Esophagus squamous epithelium (tissue), 5 donors: Measurements from ENCODE around the gene KANSL1. TPM values are rescaled to one million over a fixed set of nuclear protein-coding genes. Genes with fewer than 3 reads are reported as not detected.

Experiments
- DNase-seq: peaks from one replicate; lab custom pipeline; 2025; lab: John Stamatoyannopoulos, UW
- H3K27ac ChIP-seq, 4 donors: fragments of 200-600 bp; sonication (generic); one replicate each; pipeline ENCODE4 v1.5.1; 2016 to 2019; ENCODE audit warnings: mild to moderate bottlenecking in 1 of 4
- H3K27me3 ChIP-seq, 4 donors: fragments of 200-600 bp; sonication (generic); 1 replicate in 3 of 4; 2 replicates in 1 of 4; pipeline versions ENCODE4 v1.5.1 to v1.6.0; 2017 to 2021; ENCODE audit warnings: antibody characterized with exemption in 1 of 4
- H3K36me3 ChIP-seq, 3 donors: fragments of 200-600 bp; sonication (generic); one replicate each; pipeline ENCODE4 v1.5.1; 2016 to 2019
- H3K4me1 ChIP-seq, 3 donors: fragments of 200-600 bp; sonication (generic); one replicate each; pipeline ENCODE4 v1.5.1; 2017 to 2019
- H3K4me3 ChIP-seq, 4 donors: fragments of 200-600 bp; sonication (generic); 1 replicate in 3 of 4; 2 replicates in 1 of 4; pipeline ENCODE4 v1.5.1; 2016 to 2019; ENCODE audit warnings: mild to moderate bottlenecking in 2 of 4, moderate library complexity in 1 of 4
- H3K9me3 ChIP-seq, 3 donors: fragments of 200-600 bp; sonication (generic); one replicate each; pipeline ENCODE4 v1.5.1; 2016 to 2019
- CTCF ChIP-seq, 6 experiments: fragments of 450-650 bp in 4 of 6; fragments of 200-600 bp in 2 of 6; sonication (generic) in 2 of 6; IDR thresholded peaks; one replicate each; pipeline ENCODE4 v1.5.1; 2016 to 2019; ENCODE audit warnings: antibody characterized with exemption in 6 of 6, mild to moderate bottlenecking in 4 of 6, moderate library complexity in 4 of 6
- POLR2A ChIP-seq, 4 donors: fragments of 450-650 bp; IDR thresholded peaks; one replicate each; pipeline ENCODE4 v1.6.1; 2017; ENCODE audit warnings: antibody characterized with exemption in 4 of 4, mild to moderate bottlenecking in 4 of 4, moderate library complexity in 3 of 4
- WGBS, 2 donors: methylation state at CpG; one replicate each; pipeline ENCODE4 v1.1.5; 2018; 5-methylcytosine and 5-hydroxymethylcytosine counted together
- intact Hi-C: fragments of 100-400 bp; cut with DNase I; formaldehyde crosslinking; loops from one replicate; pipeline ENCODE4 v1.15.0; 2022
- total RNA-seq, 4 donors: library from RNA; depleted of rRNA; stranded (reverse); fragments of >200 nt; gene quantifications; one replicate each; pipeline ENCODE4 v1.1.0, GENCODE V29; 2016
- donor health status: DM: yes; HTN: yes; CAD: no.

Gene KANSL1
- total RNA-seq, 4 donors from 2014 or later: 31.0 to 79.0 (median 51.8) TPM

DNA sequence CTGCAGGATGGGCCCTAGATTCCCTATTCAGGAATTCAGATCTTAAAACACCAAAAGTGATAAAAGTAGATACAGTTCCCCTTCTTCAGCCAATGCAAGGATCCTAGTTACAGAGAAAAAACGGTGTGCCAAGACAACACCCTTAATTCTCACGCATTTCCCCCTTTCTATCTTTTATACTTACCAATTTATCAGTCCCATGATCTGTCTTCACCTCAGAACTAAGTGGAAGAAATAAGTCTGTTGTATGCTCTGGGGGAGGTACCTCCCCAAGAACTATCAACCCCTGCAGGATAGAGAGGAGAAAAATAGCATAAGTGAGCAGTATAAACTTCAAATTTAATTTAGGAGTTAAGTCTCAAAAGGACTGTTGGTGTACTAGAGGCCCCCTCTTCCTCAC, 111.0 kb downstream of the KANSL1 start:
- Histone ChIP-seq H3K9me3 (no peaks in the 10 kb centered on the region), H3K27ac (no peak overlapping the region), H3K4me1 (peaks cover 0 to 41% (median 3%) of the 10 kb centered on the region in 3 donors), H3K4me3 (no peak overlapping the region), H3K36me3 (peaks cover 0 to 52% (median 0%) of the 10 kb centered on the region in 3 donors), H3K27me3 (no peaks in the 10 kb centered on the region)
- intact Hi-C loops: no loop called here
- no peak for TF ChIP-seq POLR2A (IDR thresholded peaks at IDR 0.05)
- TF ChIP-seq CTCF (IDR thresholded peaks at IDR 0.05): no peak
- DNase-seq: no peak
- 75 to 77% methylated on average over 2 of the region's 2 CpGs for WGBS, 2 donors

DNA sequence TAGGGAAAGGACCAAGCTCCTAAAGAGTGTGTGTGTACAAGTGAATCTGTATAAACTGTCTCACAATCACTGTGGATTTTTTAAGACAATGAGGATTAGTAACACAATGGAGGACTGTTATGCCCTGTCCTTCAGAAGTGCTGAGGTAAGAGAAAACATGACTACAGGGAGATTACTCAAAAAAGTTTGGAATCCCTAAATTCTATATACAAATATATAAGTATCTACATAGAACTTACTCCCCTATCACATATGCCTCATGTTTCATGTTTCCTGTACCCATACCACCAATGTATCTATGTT, 112.3 kb downstream of the KANSL1 start:
- peaks cover 0 to 48% (median 3%) of the 10 kb centered on the region in 3 donors for H3K36me3 ChIP-seq
- H3K4me1 ChIP-seq: peaks cover 0 to 41% (median 3%) of the 10 kb centered on the region in 3 donors
- no peak overlapping the region for H3K4me3 ChIP-seq
- no peaks in the 10 kb centered on the region for H3K27me3 ChIP-seq
- no peak for TF ChIP-seq CTCF (IDR thresholded peaks at IDR 0.05)
- TF ChIP-seq POLR2A (IDR thresholded peaks at IDR 0.05): no peak
- H3K9me3 ChIP-seq: no peaks in the 10 kb centered on the region
- DNase-seq: no peak
- no peak overlapping the region for H3K27ac ChIP-seq
- intact Hi-C loops: no loop called here

- 79 to 89% methylated on average over 6 of the region's 6 CpGs for WGBS, 2 donors
- H3K36me3 ChIP-seq: peaks cover 0 to 49% (median 4%) of the 10 kb centered on the region in 3 donors
- H3K27ac ChIP-seq: no peak overlapping the region
- H3K4me3 ChIP-seq: no peak overlapping the region
- no peaks in the 10 kb centered on the region for H3K27me3 ChIP-seq
- DNase-seq: no peak
- no peak for TF ChIP-seq POLR2A (IDR thresholded peaks at IDR 0.05)
- TF ChIP-seq CTCF (IDR thresholded peaks at IDR 0.05): no peak
- intact Hi-C loops: no loop called here
- no peaks in the 10 kb centered on the region for H3K9me3 ChIP-seq
- H3K4me1 ChIP-seq: peaks cover 0 to 41% (median 3%) of the 10 kb centered on the region in 3 donors
These were observed 112.9 kb downstream of the KANSL1 start for GRCh38 chr17:46080118-46081017.

DNA sequence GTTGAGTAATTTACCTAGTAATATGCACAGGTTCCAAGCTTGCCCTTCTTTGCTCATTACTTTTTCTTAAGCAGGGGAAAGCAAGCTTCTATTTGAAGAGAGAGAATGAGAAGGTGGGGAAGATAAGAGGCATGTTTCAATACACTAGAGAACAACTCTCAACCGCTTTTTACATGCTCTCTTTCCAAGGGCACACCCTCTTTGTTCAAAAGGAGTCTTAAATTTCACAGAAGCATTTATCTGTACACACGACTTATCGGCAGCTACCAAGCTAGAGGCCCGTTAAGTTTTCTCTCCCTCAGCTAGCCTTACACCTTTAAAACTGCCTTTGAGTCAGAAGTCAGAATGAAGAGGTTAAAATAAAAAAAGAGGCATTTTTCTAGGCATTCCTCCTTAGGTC, 114.6 kb downstream of the KANSL1 start:
- no peaks in the 10 kb centered on the region for H3K9me3 ChIP-seq
- no peaks in the 10 kb centered on the region for H3K27me3 ChIP-seq
- no peak for DNase-seq
- intact Hi-C loops: no loop called here
- H3K27ac ChIP-seq: no peak overlapping the region
- H3K4me1 ChIP-seq: peaks cover 0 to 36% (median 3%) of the 10 kb centered on the region in 3 donors
- WGBS, 2 donors: 80 to 90% methylated on average over 4 of the region's 4 CpGs
- no peak overlapping the region for H3K4me3 ChIP-seq
- peaks cover 0 to 57% (median 4%) of the 10 kb centered on the region in 3 donors for H3K36me3 ChIP-seq
- no peak for TF ChIP-seq CTCF (IDR thresholded peaks at IDR 0.05)
- no peak for TF ChIP-seq POLR2A (IDR thresholded peaks at IDR 0.05)

- Histone ChIP-seq H3K4me3 (no peak overlapping the region), H3K9me3 (no peaks in the 10 kb centered on the region), H3K27me3 (no peaks in the 10 kb centered on the region), H3K4me1 (peaks cover 0 to 13% (median 7%) of the 10 kb centered on the region in 3 donors), H3K27ac (no peak overlapping the region), H3K36me3 (peaks cover 0 to 41% (median 4%) of the 10 kb centered on the region in 3 donors)
- intact Hi-C loops: no loop called here
- no peak for TF ChIP-seq CTCF (IDR thresholded peaks at IDR 0.05)
- no peak for DNase-seq
- WGBS, 2 donors: 100% methylated on average over 1 of the region's 1 CpG
These were observed 118.7 kb downstream of the KANSL1 start for GRCh38 chr17:46074540-46074939.
